OCI-LY7 (cell line): ENCODE measurements around the gene TMTC1.

Source experiments
- EZH2phosphoT487 ChIP-seq: fragments of 200-600 bp; sonication (generic); IDR thresholded peaks from 2 replicates; pipeline ENCODE4 v1.6.1; 2018; ENCODE audit warnings: low read depth, borderline replicate concordance, mild to moderate bottlenecking, mixed run types, antibody characterized with exemption, low read length, moderate library complexity, mixed read lengths
- TF ChIP-seq, protein P1 (sequence below): fragments of 200-600 bp; sonication (generic); conservative IDR thresholded peaks from 2 replicates; pipeline ENCODE4 v1.5.1; 2014; ENCODE audit warnings: mild to moderate bottlenecking, antibody characterized with exemption, low read length, moderate library complexity, mixed read lengths

DNA sequence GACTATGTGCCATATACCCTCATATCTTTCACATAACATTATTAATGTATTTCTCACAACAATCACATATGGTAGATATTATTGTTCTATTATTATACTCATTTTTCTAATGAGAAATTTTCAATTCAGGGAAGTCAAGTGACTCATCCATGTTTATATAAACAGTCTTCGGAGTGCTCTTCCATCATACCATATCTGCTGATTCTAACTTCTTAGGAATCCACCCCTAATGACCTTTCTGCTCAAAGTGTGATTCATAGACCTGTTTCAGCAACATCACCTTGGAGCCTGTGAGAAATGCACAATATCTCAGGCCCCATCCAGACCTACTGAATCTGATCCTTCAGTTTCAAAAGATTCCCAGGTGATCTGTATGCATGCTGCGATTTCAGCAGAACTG lies 246.4 kb downstream of the TMTC1 start:
- TF ChIP-seq, protein P1, sequence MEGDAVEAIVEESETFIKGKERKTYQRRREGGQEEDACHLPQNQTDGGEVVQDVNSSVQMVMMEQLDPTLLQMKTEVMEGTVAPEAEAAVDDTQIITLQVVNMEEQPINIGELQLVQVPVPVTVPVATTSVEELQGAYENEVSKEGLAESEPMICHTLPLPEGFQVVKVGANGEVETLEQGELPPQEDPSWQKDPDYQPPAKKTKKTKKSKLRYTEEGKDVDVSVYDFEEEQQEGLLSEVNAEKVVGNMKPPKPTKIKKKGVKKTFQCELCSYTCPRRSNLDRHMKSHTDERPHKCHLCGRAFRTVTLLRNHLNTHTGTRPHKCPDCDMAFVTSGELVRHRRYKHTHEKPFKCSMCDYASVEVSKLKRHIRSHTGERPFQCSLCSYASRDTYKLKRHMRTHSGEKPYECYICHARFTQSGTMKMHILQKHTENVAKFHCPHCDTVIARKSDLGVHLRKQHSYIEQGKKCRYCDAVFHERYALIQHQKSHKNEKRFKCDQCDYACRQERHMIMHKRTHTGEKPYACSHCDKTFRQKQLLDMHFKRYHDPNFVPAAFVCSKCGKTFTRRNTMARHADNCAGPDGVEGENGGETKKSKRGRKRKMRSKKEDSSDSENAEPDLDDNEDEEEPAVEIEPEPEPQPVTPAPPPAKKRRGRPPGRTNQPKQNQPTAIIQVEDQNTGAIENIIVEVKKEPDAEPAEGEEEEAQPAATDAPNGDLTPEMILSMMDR, result no peak
- no peak for TF ChIP-seq EZH2phosphoT487
